ENCODE results near the gene ZCCHC9. TPM values are rescaled to one million over a fixed set of nuclear protein-coding genes. Genes with fewer than 3 reads are reported as not detected.
A peak's percentile ranks its signal among the peaks of the same experiment; 100 is the strongest.

ZCCHC9 gene, protein sequence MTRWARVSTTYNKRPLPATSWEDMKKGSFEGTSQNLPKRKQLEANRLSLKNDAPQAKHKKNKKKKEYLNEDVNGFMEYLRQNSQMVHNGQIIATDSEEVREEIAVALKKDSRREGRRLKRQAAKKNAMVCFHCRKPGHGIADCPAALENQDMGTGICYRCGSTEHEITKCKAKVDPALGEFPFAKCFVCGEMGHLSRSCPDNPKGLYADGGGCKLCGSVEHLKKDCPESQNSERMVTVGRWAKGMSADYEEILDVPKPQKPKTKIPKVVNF
- total RNA-seq (2022) (34.9 and 36.1 TPM in 2 replicates), Bru-seq, nascent RNA (percentile 89 among the genes with signal in this experiment), BruChase-seq, experiment 1, labeled RNA remaining after a 6-hour chase (percentile 79 among the genes with signal in this experiment), BruChase-seq, experiment 2, labeled RNA remaining after a 2-hour chase (percentile 91 among the genes with signal in this experiment)
- long read RNA-seq, full-length matches to known transcripts: 19 of 26 reads
- long read RNA-seq, partial matches to known transcripts: 6 of 26 reads
- long read RNA-seq, other reads (novel, unspliced or antisense): 1 of 26 reads

DNA sequence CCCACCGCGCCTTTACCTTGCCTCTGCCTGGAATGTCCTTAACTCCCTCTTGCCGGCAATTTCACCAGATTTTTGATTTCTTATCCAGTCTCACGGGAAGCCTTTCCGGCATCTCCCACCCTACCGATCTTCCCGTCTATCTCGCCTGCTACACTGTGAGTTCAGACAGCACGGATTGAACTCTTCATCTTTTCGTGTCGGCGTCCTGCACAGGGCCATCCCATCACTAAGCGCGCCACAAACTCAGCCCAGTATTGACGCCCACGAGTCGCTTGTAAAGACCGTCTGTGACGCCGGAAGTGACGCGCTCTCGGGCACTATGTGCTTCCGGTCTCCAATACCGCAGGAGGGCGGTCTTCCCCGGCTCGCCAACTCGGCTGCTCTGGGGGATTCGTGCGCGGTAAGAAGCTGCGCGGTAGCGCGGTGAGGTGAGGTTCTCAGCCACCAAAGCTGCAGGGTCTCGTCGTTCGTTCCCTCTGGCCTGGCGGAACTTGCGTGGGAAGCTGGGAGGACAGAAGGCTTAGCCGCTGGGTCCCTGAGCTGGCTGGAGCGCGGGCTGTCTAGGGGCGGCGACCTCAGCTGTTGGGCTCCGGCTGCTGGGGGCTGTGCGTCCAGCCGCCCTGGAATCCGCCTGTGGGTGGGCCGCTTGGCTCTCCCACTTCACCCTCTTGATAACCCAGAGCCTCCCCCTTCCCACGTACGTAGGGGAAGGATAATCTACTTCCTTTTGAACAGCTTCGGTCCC lies at the start of gene ZCCHC9:
Gene ZCCHC9, plus strand, starts transcription at position 317 of the 745 bp plus-strand sequence. CDS start 3,171 bp downstream, outside the sequence.
- H3K36me3 Mint-ChIP-seq (ENCODE audit: insufficient read depth, unreplicated experiment): peaks cover 48% of the 10 kb centered on the region
- TF ChIP-seq, protein P1, sequence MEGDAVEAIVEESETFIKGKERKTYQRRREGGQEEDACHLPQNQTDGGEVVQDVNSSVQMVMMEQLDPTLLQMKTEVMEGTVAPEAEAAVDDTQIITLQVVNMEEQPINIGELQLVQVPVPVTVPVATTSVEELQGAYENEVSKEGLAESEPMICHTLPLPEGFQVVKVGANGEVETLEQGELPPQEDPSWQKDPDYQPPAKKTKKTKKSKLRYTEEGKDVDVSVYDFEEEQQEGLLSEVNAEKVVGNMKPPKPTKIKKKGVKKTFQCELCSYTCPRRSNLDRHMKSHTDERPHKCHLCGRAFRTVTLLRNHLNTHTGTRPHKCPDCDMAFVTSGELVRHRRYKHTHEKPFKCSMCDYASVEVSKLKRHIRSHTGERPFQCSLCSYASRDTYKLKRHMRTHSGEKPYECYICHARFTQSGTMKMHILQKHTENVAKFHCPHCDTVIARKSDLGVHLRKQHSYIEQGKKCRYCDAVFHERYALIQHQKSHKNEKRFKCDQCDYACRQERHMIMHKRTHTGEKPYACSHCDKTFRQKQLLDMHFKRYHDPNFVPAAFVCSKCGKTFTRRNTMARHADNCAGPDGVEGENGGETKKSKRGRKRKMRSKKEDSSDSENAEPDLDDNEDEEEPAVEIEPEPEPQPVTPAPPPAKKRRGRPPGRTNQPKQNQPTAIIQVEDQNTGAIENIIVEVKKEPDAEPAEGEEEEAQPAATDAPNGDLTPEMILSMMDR (IDR thresholded peaks at IDR 0.05; ENCODE audit: unreplicated experiment): no peak
- peak within 1 kb of the TSS; percentile 90 for H3K27ac Mint-ChIP-seq (ENCODE audit: unreplicated experiment)
- H3K4me1 Mint-ChIP-seq (ENCODE audit: low read depth, unreplicated experiment): peaks cover 56% of the 10 kb centered on the region
- no TSS peak for BruUV-seq (replicated peaks)
- DNase-seq: peak; percentile 92
- peak within 1 kb of the TSS; percentile 87 for H3K4me3 Mint-ChIP-seq (ENCODE audit: low read depth, unreplicated experiment)
- no peaks in the 10 kb centered on the region for H3K27me3 Mint-ChIP-seq (ENCODE audit: unreplicated experiment)
- intact Hi-C loops (cut with micrococcal nuclease; ENCODE audit: unreplicated experiment): loop anchor here (1.0 to 10.0 kb wide), 5 partner anchors 33 to 865 kb away; partner anchors contain the start of gene ACOT12
- H3K9me3 Mint-ChIP-seq (ENCODE audit: low read depth, unreplicated experiment): no peaks in the 10 kb centered on the region
- CTCF ChIA-PET: interaction anchor here (0.6 to 1.7 kb wide), 9 partner anchors 10 to 864 kb away, joined by 3 to 9 read pairs (median 3); partner anchors contain the start of gene ACOT12

DNA sequence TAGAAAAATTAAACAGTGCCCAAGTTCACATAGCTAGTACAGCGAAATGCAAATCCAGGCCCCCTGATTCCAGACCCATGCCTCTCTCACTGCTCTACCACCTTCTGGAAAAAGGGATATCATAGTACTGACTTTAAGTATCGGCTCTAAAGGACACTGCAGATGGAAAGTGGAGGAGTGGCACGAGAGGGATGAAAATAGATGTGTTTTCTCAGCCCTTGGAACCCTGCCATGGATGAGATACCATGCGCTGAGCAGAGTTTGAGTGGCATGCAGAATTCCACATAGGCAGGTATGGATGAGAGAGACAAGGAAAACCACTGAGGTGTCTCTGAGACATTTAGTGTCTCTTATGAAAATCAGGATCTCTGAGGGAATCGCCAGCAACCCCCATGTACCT lies 49.5 kb upstream of the ZCCHC9 start:
- DNase-seq: no peak
- CTCF ChIA-PET: no interaction called here
- Mint-ChIP-seq H3K4me1 (ENCODE audit: low read depth, unreplicated experiment) (peaks cover 20% of the 10 kb centered on the region), H3K36me3 (ENCODE audit: insufficient read depth, unreplicated experiment) (no peaks in the 10 kb centered on the region), H3K27me3 (ENCODE audit: unreplicated experiment) (no peaks in the 10 kb centered on the region), H3K4me3 (ENCODE audit: low read depth, unreplicated experiment) (no peak overlapping the region), H3K9me3 (ENCODE audit: low read depth, unreplicated experiment) (no peaks in the 10 kb centered on the region), H3K27ac (ENCODE audit: unreplicated experiment) (no peak overlapping the region)
- no TSS peak for BruUV-seq (replicated peaks)
- intact Hi-C loops (cut with micrococcal nuclease; ENCODE audit: unreplicated experiment): no loop called here
- TF ChIP-seq, protein P1 (IDR thresholded peaks at IDR 0.05; ENCODE audit: unreplicated experiment): no peak

DNA sequence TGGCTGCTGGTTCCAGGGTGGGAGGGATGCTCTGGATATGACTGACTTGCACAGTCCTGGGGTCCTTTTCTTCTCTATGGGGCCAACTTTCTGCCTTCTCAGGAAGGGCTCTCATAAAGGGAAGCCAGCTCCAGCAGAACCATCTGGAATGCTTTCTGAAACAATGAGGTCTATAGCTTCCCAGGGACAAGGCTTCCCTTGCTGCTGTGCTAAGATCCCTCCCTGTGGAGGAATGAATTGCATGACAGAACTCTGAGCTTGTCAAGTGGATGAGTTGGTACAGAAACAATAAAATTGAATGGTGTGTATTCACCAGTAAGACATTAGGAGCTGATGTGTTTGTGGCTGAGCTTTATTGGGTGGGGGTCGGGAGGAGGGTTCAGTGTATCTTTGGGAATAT lies 48.5 kb upstream of the ZCCHC9 start:
- CTCF ChIA-PET: no interaction called here
- intact Hi-C loops (cut with micrococcal nuclease; ENCODE audit: unreplicated experiment): no loop called here
- no peak for DNase-seq
- BruUV-seq (replicated peaks): no TSS peak
- Mint-ChIP-seq H3K4me1 (ENCODE audit: low read depth, unreplicated experiment) (peaks cover 11% of the 10 kb centered on the region), H3K36me3 (ENCODE audit: insufficient read depth, unreplicated experiment) (no peaks in the 10 kb centered on the region), H3K9me3 (ENCODE audit: low read depth, unreplicated experiment) (no peaks in the 10 kb centered on the region), H3K27me3 (ENCODE audit: unreplicated experiment) (no peaks in the 10 kb centered on the region), H3K4me3 (ENCODE audit: low read depth, unreplicated experiment) (no peak overlapping the region), H3K27ac (ENCODE audit: unreplicated experiment) (no peak overlapping the region)
- TF ChIP-seq, protein P1 (IDR thresholded peaks at IDR 0.05; ENCODE audit: unreplicated experiment): no peak

DNA sequence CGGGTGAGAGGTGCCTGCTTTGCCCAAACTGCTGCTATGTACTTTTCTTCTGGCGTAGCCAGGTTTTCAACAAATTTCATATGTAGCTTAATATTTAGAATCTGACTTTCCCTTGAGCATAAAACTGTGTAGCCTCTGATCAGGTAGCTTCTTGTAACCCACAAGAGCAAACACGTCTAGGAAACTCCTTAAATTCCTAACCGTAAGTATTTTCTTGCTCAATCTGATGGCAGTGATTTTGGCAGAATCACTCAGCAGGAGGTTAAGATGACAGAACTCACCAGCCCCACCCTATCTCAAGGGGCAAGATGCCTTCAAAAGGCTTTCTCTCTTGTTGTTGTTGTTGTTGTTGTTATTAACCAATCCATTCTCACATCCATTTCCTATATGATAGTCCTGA lies 47.5 kb upstream of the ZCCHC9 start:
- intact Hi-C loops (cut with micrococcal nuclease; ENCODE audit: unreplicated experiment): no loop called here
- Mint-ChIP-seq H3K4me1 (ENCODE audit: low read depth, unreplicated experiment) (peaks cover 18% of the 10 kb centered on the region), H3K9me3 (ENCODE audit: low read depth, unreplicated experiment) (no peaks in the 10 kb centered on the region), H3K27me3 (ENCODE audit: unreplicated experiment) (no peaks in the 10 kb centered on the region), H3K36me3 (ENCODE audit: insufficient read depth, unreplicated experiment) (no peaks in the 10 kb centered on the region), H3K27ac (ENCODE audit: unreplicated experiment) (no peak overlapping the region), H3K4me3 (ENCODE audit: low read depth, unreplicated experiment) (no peak overlapping the region)
- TF ChIP-seq, protein P1 (IDR thresholded peaks at IDR 0.05; ENCODE audit: unreplicated experiment): no peak
- CTCF ChIA-PET: no interaction called here
- no TSS peak for BruUV-seq (replicated peaks)
- no peak for DNase-seq
